OCI-LY3 (cell line): Measurements from ENCODE around the gene AMOTL1.

Source experiments
- EZH2phosphoT487 ChIP-seq: fragments of 200-600 bp; shearing (Covaris generic); IDR thresholded peaks from 2 replicates; pipeline ENCODE4 v1.6.1; 2018; ENCODE audit warnings: antibody characterized with exemption, mixed run types, low read depth
- TF ChIP-seq, protein P1 (sequence below): fragments of 200-600, 300-600 bp; sonication (generic); IDR thresholded peaks from 2 replicates; pipeline ENCODE4 v1.5.1; 2014; ENCODE audit warnings: antibody characterized with exemption, low read length, low read depth

DNA sequence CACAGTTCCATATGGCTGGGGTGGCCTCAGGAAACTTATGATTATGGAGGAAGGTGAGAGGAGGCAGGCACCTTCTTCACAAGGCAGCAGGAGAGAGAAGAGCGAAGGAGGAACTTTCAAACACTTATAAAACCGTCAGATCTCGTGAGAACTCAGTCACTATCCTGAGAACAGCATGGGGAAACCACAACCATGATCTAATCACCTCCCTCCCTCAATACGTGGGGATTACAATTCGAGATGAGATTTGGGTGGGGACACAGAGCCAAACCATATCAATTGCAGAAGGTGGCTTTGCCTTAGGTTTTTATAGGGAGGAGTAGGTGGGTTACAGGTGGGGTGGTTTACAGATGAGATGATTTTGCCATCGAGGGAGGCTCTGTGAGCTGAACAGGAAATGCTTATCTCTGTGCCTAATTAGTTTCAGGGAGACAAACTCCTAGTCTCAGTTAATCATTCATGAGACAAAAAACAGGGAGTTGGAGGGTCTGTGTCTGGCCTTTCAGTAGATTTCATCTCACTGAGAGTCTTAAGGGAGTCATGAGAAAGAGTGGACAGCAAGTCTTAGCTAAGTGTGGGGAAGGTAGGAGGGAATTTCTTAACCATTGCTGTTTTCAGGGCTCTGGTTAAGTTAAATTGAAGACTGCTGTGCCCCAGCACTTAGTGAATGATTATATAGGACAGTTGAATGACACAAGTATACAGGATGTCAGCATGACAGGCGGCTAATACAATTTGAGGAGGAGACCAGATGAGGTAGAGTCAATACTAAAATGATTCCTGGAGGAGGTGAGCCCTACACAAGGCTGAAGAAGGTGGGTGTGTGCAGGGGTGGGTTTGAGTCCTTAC lies 157.5 kb downstream of the AMOTL1 start:
- TF ChIP-seq, protein P1, sequence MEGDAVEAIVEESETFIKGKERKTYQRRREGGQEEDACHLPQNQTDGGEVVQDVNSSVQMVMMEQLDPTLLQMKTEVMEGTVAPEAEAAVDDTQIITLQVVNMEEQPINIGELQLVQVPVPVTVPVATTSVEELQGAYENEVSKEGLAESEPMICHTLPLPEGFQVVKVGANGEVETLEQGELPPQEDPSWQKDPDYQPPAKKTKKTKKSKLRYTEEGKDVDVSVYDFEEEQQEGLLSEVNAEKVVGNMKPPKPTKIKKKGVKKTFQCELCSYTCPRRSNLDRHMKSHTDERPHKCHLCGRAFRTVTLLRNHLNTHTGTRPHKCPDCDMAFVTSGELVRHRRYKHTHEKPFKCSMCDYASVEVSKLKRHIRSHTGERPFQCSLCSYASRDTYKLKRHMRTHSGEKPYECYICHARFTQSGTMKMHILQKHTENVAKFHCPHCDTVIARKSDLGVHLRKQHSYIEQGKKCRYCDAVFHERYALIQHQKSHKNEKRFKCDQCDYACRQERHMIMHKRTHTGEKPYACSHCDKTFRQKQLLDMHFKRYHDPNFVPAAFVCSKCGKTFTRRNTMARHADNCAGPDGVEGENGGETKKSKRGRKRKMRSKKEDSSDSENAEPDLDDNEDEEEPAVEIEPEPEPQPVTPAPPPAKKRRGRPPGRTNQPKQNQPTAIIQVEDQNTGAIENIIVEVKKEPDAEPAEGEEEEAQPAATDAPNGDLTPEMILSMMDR: no peak
- no peak for TF ChIP-seq EZH2phosphoT487
